DND-41 (cell line): ENCODE results near the gene NEDD4L.

Source experiments
- ATAC-seq: fragments of 200-7000 bp; cut with Tn5 transposase; 3 replicates; pipeline ENCODE4 v1.9.1; 2021; ENCODE audit warnings: low read depth; ENCODE audit not compliant: insufficient read depth
- DNase-seq: peaks from one replicate; pipeline ENCODE4 v3.0.0-alpha.2; 2020
- H2AFZ ChIP-seq: 2 replicates; pipeline ENCODE4 v1.6.0; 2012; ENCODE audit warnings: low read depth, low read length
- H3K27ac ChIP-seq: 2 replicates; pipeline ENCODE4 v1.5.1; 2012; ENCODE audit warnings: low read length, inconsistent platforms
- H3K27me3 ChIP-seq: fragments of 200-600 bp; sonication (generic); 2 replicates; pipeline ENCODE4 v1.6.0; 2012; ENCODE audit warnings: low read length, mild to moderate bottlenecking, inconsistent platforms; ENCODE audit not compliant: insufficient read depth, poor library complexity
- H3K36me3 ChIP-seq: 2 replicates; pipeline ENCODE4 v1.5.1; 2012; ENCODE audit warnings: low read length, inconsistent platforms; ENCODE audit not compliant: insufficient read depth
- H3K4me1 ChIP-seq: 2 replicates; pipeline ENCODE4 v1.5.1; 2012; ENCODE audit warnings: mild to moderate bottlenecking, low read length; ENCODE audit not compliant: insufficient read depth
- H3K4me2 ChIP-seq: 2 replicates; pipeline ENCODE4 v1.6.0; 2012; ENCODE audit warnings: mild to moderate bottlenecking, moderate library complexity, low read length, inconsistent platforms; ENCODE audit not compliant: insufficient read depth
- H3K4me3 ChIP-seq, 2 experiments: fragments of 200-600 bp in 1 of 2; shearing (Covaris generic) in 1 of 2; 2 replicates each; pipeline ENCODE4 v1.5.1; 2012 to 2016; ENCODE audit warnings: inconsistent platforms in 2 of 2, low read length in 2 of 2, mild to moderate bottlenecking in 2 of 2, low read depth in 1 of 2, moderate library complexity in 1 of 2
- H3K79me2 ChIP-seq: 2 replicates; pipeline ENCODE4 v1.6.0; 2012; ENCODE audit warnings: low read length, inconsistent platforms; ENCODE audit not compliant: insufficient read depth
- H3K9ac ChIP-seq: 2 replicates; pipeline ENCODE4 v1.6.0; 2012; ENCODE audit warnings: low read depth, mild to moderate bottlenecking, inconsistent platforms, low read length, moderate library complexity
- H3K9me3 ChIP-seq: 2 replicates; pipeline ENCODE4 v1.5.1; 2012; ENCODE audit warnings: low read length, moderate library complexity, mild to moderate bottlenecking, inconsistent platforms; ENCODE audit not compliant: insufficient read depth, severe bottlenecking
- H4K20me1 ChIP-seq: 2 replicates; pipeline ENCODE4 v1.6.0; 2012; ENCODE audit warnings: low read length; ENCODE audit not compliant: insufficient read depth
- CTCF ChIP-seq: IDR thresholded peaks from 2 replicates; pipeline ENCODE4 v1.5.1; 2012; ENCODE audit warnings: borderline replicate concordance, low read length, moderate library complexity, mild to moderate bottlenecking; ENCODE audit not compliant: poor library complexity, severe bottlenecking; ENCODE audit errors: extremely low read depth
- EZH2 ChIP-seq: IDR thresholded peaks from 3 replicates; pipeline ENCODE4 v1.6.1; 2012; ENCODE audit warnings: borderline replicate concordance, low read depth, mild to moderate bottlenecking, moderate library complexity, low read length, inconsistent platforms; ENCODE audit not compliant: severe bottlenecking

NEDD4L gene

GRCh38 chr18:58359620-58360019, 315.6 kb downstream of the NEDD4L start:
- no peak for DNase-seq
- no peak overlapping the region for H3K4me3 ChIP-seq
- no peak overlapping the region for H2AFZ ChIP-seq
- H4K20me1 ChIP-seq = no peaks in the 10 kb centered on the region
- H3K4me1 ChIP-seq = no peaks in the 10 kb centered on the region
- no peak overlapping the region for H3K4me2 ChIP-seq
- H3K9ac ChIP-seq = no peak overlapping the region
- no peaks in the 10 kb centered on the region for H3K79me2 ChIP-seq
- no peaks in the 10 kb centered on the region for H3K9me3 ChIP-seq
- TF ChIP-seq EZH2 (no peak), CTCF (no peak)
- no peak overlapping the region for H3K27ac ChIP-seq
- no peaks in the 10 kb centered on the region for H3K36me3 ChIP-seq
- ATAC-seq = no peak
- H3K27me3 ChIP-seq = no peaks in the 10 kb centered on the region

GRCh38 chr18:58360324-58360723, 316.3 kb downstream of the NEDD4L start:
- Histone ChIP-seq H3K27ac (no peak overlapping the region), H2AFZ (no peak overlapping the region), H4K20me1 (no peaks in the 10 kb centered on the region), H3K9ac (no peak overlapping the region), H3K36me3 (no peaks in the 10 kb centered on the region), H3K9me3 (no peaks in the 10 kb centered on the region), H3K4me2 (no peak overlapping the region), H3K4me1 (no peaks in the 10 kb centered on the region), H3K27me3 (no peaks in the 10 kb centered on the region), H3K79me2 (no peaks in the 10 kb centered on the region), H3K4me3 (no peak overlapping the region)
- no peak for TF ChIP-seq EZH2
- DNase-seq (no peak), ATAC-seq (no peak)

- ATAC-seq = no peak
- Histone ChIP-seq H2AFZ (no peak overlapping the region), H3K4me1 (no peaks in the 10 kb centered on the region), H3K79me2 (no peaks in the 10 kb centered on the region), H3K27ac (no peak overlapping the region), H3K4me2 (no peak overlapping the region), H3K4me3 (no peak overlapping the region), H3K9me3 (no peaks in the 10 kb centered on the region), H4K20me1 (no peaks in the 10 kb centered on the region), H3K36me3 (no peaks in the 10 kb centered on the region), H3K27me3 (no peaks in the 10 kb centered on the region), H3K9ac (no peak overlapping the region)
- TF ChIP-seq EZH2 = no peak
- TF ChIP-seq CTCF = no peak
- no peak for DNase-seq
Measured at GRCh38 chr18:58361212-58361611, 317.2 kb downstream of the NEDD4L start.

GRCh38 chr18:58362027-58362575, 318.1 kb downstream of the NEDD4L start:
- no peak overlapping the region for H3K4me2 ChIP-seq
- H3K4me3 ChIP-seq = no peak overlapping the region
- H3K27me3 ChIP-seq = no peaks in the 10 kb centered on the region
- no peak for TF ChIP-seq EZH2
- no peak for TF ChIP-seq CTCF
- no peak overlapping the region for H2AFZ ChIP-seq
- no peaks in the 10 kb centered on the region for H3K79me2 ChIP-seq
- DNase-seq = no peak
- no peaks in the 10 kb centered on the region for H4K20me1 ChIP-seq
- no peak overlapping the region for H3K27ac ChIP-seq
- ATAC-seq = no peak
- H3K4me1 ChIP-seq = no peaks in the 10 kb centered on the region
- no peak overlapping the region for H3K9ac ChIP-seq
- no peaks in the 10 kb centered on the region for H3K36me3 ChIP-seq
- H3K9me3 ChIP-seq = no peaks in the 10 kb centered on the region
